Prostate gland (tissue), 2 donors: ENCODE results near the gene SH2B3.

Experiments used
- CTCF ChIP-seq, 4 experiments: fragments of 200-600 bp in 2 of 4; fragments of 450-650 bp in 2 of 4; sonication (generic) in 2 of 4; IDR thresholded peaks; 1 replicate in 3 of 4; 2 replicates in 1 of 4; pipeline ENCODE4 v1.5.1; 2016 to 2019; ENCODE audit warnings: antibody characterized with exemption in 4 of 4, mild to moderate bottlenecking in 2 of 4, moderate library complexity in 2 of 4
- POLR2A ChIP-seq: fragments of 450-650 bp; IDR thresholded peaks from one replicate; pipeline ENCODE4 v1.6.1; 2016; ENCODE audit warnings: antibody characterized with exemption, mild to moderate bottlenecking
- POLR2AphosphoS5 ChIP-seq: sonication (generic); formaldehyde crosslinking; IDR thresholded peaks from one replicate; pipeline ENCODE4 v1.6.1; 2017; ENCODE audit warnings: antibody characterized with exemption

- TF ChIP-seq CTCF (IDR thresholded peaks at IDR 0.05): no peak
- no peak for TF ChIP-seq POLR2A
- no peak for TF ChIP-seq POLR2AphosphoS5
Observed at GRCh38 chr12:111444925-111445725, 39.4 kb downstream of the SH2B3 start.
